ENCODE results near the gene RREB1.

The RREB1 gene

GRCh38 chr6:7144872-7145584 is 37.3 kb downstream of the RREB1 start:
- TF ChIP-seq CTCF (IDR thresholded peaks at IDR 0.05; ENCODE audit: borderline replicate concordance, insufficient read depth, low read depth, low read length), result no peak

GRCh38 chr6:7145585-7145884 is 37.8 kb downstream of the RREB1 start:
- TF ChIP-seq CTCF (IDR thresholded peaks at IDR 0.05; ENCODE audit: borderline replicate concordance, insufficient read depth, low read depth, low read length), result no peak
- H3K4me3 ChIP-seq (ENCODE audit: low read depth, low read length), result no peak overlapping the region

More at GRCh38 chr6:7144872-7145584, 37.3 kb downstream of the RREB1 start:
- no peak overlapping the region for H3K4me3 ChIP-seq (ENCODE audit: low read depth, low read length)

GRCh38 chr6:7145885-7146828 is 38.4 kb downstream of the RREB1 start:
- no peak for TF ChIP-seq CTCF (IDR thresholded peaks at IDR 0.05; ENCODE audit: borderline replicate concordance, insufficient read depth, low read depth, low read length)
- H3K4me3 ChIP-seq (ENCODE audit: low read depth, low read length), result peak overlapping the region; percentile 22

GRCh38 chr6:7147051-7147671 is 39.4 kb downstream of the RREB1 start:
- no peak overlapping the region for H3K4me3 ChIP-seq (ENCODE audit: low read depth, low read length)
- TF ChIP-seq CTCF (IDR thresholded peaks at IDR 0.05; ENCODE audit: borderline replicate concordance, insufficient read depth, low read depth, low read length), result no peak

GRCh38 chr6:7148100-7148822 is 40.5 kb downstream of the RREB1 start:
- H3K4me3 ChIP-seq (ENCODE audit: low read depth, low read length), result no peak overlapping the region
- no peak for TF ChIP-seq CTCF (IDR thresholded peaks at IDR 0.05; ENCODE audit: borderline replicate concordance, insufficient read depth, low read depth, low read length)

- no peak for TF ChIP-seq CTCF (IDR thresholded peaks at IDR 0.05; ENCODE audit: borderline replicate concordance, insufficient read depth, low read depth, low read length)
- H3K4me3 ChIP-seq (ENCODE audit: low read depth, low read length), result no peak overlapping the region
Observed at GRCh38 chr6:7150381-7151064, 42.8 kb downstream of the RREB1 start.
